ENCODE results near the gene ZFYVE19. TPM values are rescaled to one million over a fixed set of nuclear protein-coding genes. Genes with fewer than 3 reads are reported as not detected.
"Not testable (repeated sequence)": the region's sequence is repeated elsewhere in the genome, so short reads cannot be mapped to it uniquely, and the experiment has no call there.

ZFYVE19 gene
- total RNA-seq, 1 donor from 2014 or later = 25.2 TPM

DNA sequence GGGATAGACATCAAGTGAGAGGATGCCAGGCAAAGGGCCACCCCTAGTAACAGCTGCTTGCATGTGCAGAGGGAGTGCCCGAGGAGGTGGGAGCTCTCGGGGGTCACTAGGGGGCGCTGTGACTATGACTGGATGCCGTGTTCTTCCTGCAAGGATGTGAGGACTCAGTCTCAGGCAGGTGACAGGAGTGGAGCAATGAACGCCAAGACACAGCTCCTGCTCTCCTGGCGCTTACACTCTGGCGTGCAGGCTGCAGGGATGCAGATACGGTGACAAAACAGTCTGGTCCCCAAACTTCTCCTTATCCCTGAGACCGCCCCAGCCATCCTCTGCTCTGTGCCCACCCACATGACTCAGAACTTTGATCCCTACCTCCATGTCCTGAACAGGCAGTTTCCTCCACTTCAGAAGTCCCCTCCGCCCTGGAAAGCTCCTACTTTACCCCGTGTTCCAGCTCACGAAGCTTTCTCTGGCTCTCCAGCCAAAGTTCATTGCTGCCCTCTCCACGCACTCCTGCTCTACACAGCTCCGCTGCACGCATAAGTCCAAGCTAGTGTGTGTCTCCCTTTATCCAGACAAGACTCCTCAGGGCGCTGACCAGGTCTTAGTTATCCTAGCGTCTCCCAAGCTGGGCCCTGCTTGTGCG lies 52.4 kb downstream of the ZFYVE19 start:
- DNase-seq (peak; percentile 65), ATAC-seq (ENCODE audit: low read depth) (peak; percentile 66)
- H3K4me3 Mint-ChIP-seq = no peak overlapping the region
- ChIA-PET CTCF (interaction anchor here (0.6 to 6.7 kb wide), 21 partner anchors 9 to 326 kb away, joined by 3 to 203 read pairs (median 5); partner anchors contain the start of genes RHOV, SPINT1 and VPS18), POLR2A (interaction anchor here (1.3 to 2.7 kb wide), 4 partner anchors 15 to 35 kb away, joined by 5 to 28 read pairs (median 9); partner anchors contain the start of genes SPINT1 and VPS18)
- no peaks in the 10 kb centered on the region for H3K27me3 Mint-ChIP-seq
- intact Hi-C loops (cut with micrococcal nuclease) = loop anchor here (2.0 kb wide), 1 partner anchor 163 kb away; no protein-coding TSS in a partner anchor
- H3K9me3 Mint-ChIP-seq = no peaks in the 10 kb centered on the region
- H3K36me3 Mint-ChIP-seq (ENCODE audit: low read depth) = peaks cover 7% of the 10 kb centered on the region
- H3K4me1 Mint-ChIP-seq = peaks cover 8% of the 10 kb centered on the region
- no peak for TF ChIP-seq CTCF (IDR thresholded peaks at IDR 0.05)
- no peak overlapping the region for H3K27ac Mint-ChIP-seq

DNA sequence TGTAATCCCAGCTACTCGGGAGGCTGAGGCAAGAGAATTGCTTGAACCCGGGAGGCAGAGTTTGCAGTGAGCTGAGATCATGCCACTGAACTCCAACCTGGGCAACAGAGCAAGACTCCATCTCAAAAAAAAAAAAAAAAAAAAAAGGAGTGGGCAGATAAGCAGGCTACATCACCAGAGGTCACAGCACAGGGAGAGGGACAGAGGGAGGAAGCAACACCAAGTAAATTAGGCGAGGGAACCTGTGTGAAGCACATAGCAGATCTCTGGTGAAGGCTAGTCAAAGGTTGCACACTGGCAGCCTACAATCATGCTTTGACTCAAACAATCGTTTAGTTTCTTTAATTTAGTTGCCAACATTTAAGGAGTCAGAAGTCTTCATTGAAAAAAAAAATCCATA lies 54.3 kb downstream of the ZFYVE19 start:
- ATAC-seq (ENCODE audit: low read depth); H3K4me3 Mint-ChIP-seq; H3K27ac Mint-ChIP-seq; H3K27me3 Mint-ChIP-seq; H3K9me3 Mint-ChIP-seq; H3K36me3 Mint-ChIP-seq (ENCODE audit: low read depth); intact Hi-C loops (cut with micrococcal nuclease); H3K4me1 Mint-ChIP-seq; DNase-seq: not testable (repeated sequence)
- POLR2A ChIA-PET = interaction anchor here (0.7 kb wide), 1 partner anchor 23 kb away, joined by 6 read pairs; no protein-coding TSS in a partner anchor
- CTCF ChIA-PET = interaction anchor here (1.1 to 6.7 kb wide), 2 partner anchors 29 to 35 kb away, joined by 4 to 203 read pairs; partner anchors contain the start of gene VPS18

DNA sequence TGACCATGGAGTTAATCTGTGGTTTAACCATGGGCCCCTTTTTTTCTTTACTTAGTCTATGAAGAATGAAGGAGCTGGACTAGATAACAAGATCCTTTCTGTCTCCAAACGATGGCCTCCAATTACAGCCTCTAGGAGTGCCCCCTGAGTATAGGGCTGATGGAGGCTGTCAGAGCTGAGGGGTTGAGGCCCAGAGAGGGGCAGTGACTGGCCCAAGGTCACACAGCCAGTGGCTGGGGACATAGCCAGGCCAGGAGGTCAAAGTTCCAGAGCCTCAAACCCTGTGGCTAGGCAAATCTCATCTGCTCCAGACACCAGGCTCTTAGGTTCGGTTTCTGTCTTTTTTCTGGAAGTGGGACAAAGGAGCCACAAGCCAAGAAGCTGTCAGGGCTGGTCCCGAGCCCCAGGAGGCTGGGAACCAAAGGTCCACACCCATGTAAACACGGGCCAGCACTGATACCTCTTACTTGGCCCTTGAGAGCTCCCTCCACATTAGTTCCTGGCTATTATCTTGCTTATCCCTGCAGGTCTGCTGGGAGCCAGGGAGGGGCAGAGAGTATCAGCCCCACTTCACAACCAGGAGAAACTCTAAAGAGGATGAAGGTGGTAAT lies 56.9 kb downstream of the ZFYVE19 start:
- Mint-ChIP-seq H3K4me3 (no peak overlapping the region), H3K9me3 (no peaks in the 10 kb centered on the region), H3K36me3 (ENCODE audit: low read depth) (no peaks in the 10 kb centered on the region), H3K4me1 (peaks cover 6% of the 10 kb centered on the region), H3K27ac (no peak overlapping the region), H3K27me3 (no peaks in the 10 kb centered on the region)
- no peak for ATAC-seq (ENCODE audit: low read depth)
- no peak for TF ChIP-seq CTCF (IDR thresholded peaks at IDR 0.05)
- intact Hi-C loops (cut with micrococcal nuclease) = no loop called here
- POLR2A ChIA-PET = no interaction called here
- no peak for DNase-seq
- CTCF ChIA-PET = interaction anchor here (2.4 kb wide), 1 partner anchor 30 kb away, joined by 6 read pairs; the partner anchor contains the start of gene VPS18

Other genes starting within 250 kb of the ZFYVE19 start
- 64.0 and 66.3 TPM in 2 replicates for gene CCDC32, start 242.0 kb upstream of the ZFYVE19 start, total RNA-seq
- gene RPUSD2, start 237.8 kb upstream of the ZFYVE19 start, total RNA-seq = 20.1 and 24.8 TPM in 2 replicates
- gene KNL1, start 212.8 kb upstream of the ZFYVE19 start, total RNA-seq = 5.1 and 7.7 TPM in 2 replicates
- gene RAD51, start 111.9 kb upstream of the ZFYVE19 start, total RNA-seq = 2.6 and 4.1 TPM in 2 replicates
- gene RMDN3, start 51.8 kb upstream of the ZFYVE19 start, total RNA-seq = 25.5 and 25.6 TPM in 2 replicates
- gene GCHFR, start 43.0 kb upstream of the ZFYVE19 start, total RNA-seq = 19.5 and 21.1 TPM in 2 replicates
- gene C15orf62, start 37.1 kb upstream of the ZFYVE19 start, total RNA-seq = 5.7 and 6.5 TPM in 2 replicates
- gene DNAJC17, start 384 bp downstream of the ZFYVE19 start, total RNA-seq = 43.1 and 51.0 TPM in 2 replicates
- 0.31 TPM in 1 of 2 replicates, not detected in the other for gene PPP1R14D, start 21.6 kb downstream of the ZFYVE19 start, total RNA-seq
- 8.6 and 8.7 TPM in 2 replicates for gene SPINT1, start 37.0 kb downstream of the ZFYVE19 start, total RNA-seq
- gene RHOV, start 67.1 kb downstream of the ZFYVE19 start, total RNA-seq = 0.27 TPM in 1 of 2 replicates, not detected in the other
- 25.3 and 26.2 TPM in 2 replicates for gene VPS18, start 87.4 kb downstream of the ZFYVE19 start, total RNA-seq
- gene DLL4, start 122.3 kb downstream of the ZFYVE19 start, total RNA-seq = 0.05 TPM in 1 of 2 replicates, not detected in the other
- 22.3 and 27.3 TPM in 2 replicates for gene CHAC1, start 146.4 kb downstream of the ZFYVE19 start, total RNA-seq